Panc1 (cell line): ENCODE data around the gene ASB7.

ENCODE experiments used
- CTCF ChIP-seq: fragments of 450-650 bp; IDR thresholded peaks from 2 replicates; pipeline ENCODE4 v1.5.1; 2017; ENCODE audit warnings: mild to moderate bottlenecking
- POLR2AphosphoS5 ChIP-seq: IDR thresholded peaks from 2 replicates; pipeline ENCODE4 v1.6.1; 2012; ENCODE audit warnings: mild to moderate bottlenecking, low read depth, low read length, moderate library complexity
- REST ChIP-seq, 2 experiments: IDR thresholded peaks; 2 replicates each; pipeline ENCODE4 v1.6.1; 2011 to 2012; ENCODE audit warnings: low read depth in 2 of 2, control low read depth in 1 of 2, low read length in 1 of 2, mild to moderate bottlenecking in 1 of 2, moderate library complexity in 1 of 2; ENCODE audit not compliant: insufficient read depth in 1 of 2
- SIN3A ChIP-seq: IDR thresholded peaks from 2 replicates; pipeline ENCODE4 v1.6.1; 2012; ENCODE audit warnings: low read depth, mild to moderate bottlenecking, low read length, moderate library complexity, borderline replicate concordance; ENCODE audit not compliant: insufficient read depth
- TCF7L2 ChIP-seq: IDR thresholded peaks from 2 replicates; pipeline ENCODE4 v1.6.1; 2011; ENCODE audit warnings: mild to moderate bottlenecking, low read depth, low read length, inconsistent platforms

GRCh38 chr15:100623301-100623700 lies 20.9 kb downstream of the ASB7 start:
- no peak for TF ChIP-seq CTCF
- no peak for TF ChIP-seq POLR2AphosphoS5
- TF ChIP-seq REST (IDR thresholded peaks at IDR 0.05; ENCODE audit: insufficient read depth in 1 of 2, low read depth in 2 of 2, low read length in 1 of 2): no peak
- no peak for TF ChIP-seq TCF7L2
- TF ChIP-seq SIN3A: no peak
